CD4-positive, alpha-beta T cell treated with Interleukin-4 for 4 hours (primary cell): ENCODE measurements around the gene OBP2B.
"Not testable (repeated sequence)": the region's sequence is repeated elsewhere in the genome, so short reads cannot be mapped to it uniquely, and the experiment has no call there.

ENCODE experiments used
- DNase-seq: peaks from one replicate; pipeline ENCODE4 v3.0.0-alpha.2; 2020

The OBP2B gene

DNA sequence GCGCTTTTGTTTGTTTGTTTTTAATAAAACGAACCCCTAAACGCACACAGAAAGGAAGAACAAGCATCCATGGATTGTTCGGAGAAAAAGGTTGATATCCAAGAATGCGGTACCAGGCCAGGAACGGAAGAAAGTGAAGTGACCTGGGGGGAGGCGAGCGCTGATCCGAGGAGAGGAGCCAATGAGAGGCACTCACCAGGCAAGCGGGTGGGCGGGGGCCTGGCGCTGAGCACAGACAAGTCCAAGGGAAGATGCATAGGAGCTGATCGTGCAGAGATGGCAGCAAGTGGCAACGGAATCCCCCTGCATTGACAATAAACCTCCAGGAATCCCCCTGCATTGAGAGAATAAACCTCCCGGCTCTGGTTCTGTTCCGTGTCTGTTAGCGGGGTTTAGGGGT lies 8.4 kb downstream of the OBP2B start:
- no peak for DNase-seq

GRCh38 chr9:133199648-133200321 lies 9.3 kb downstream of the OBP2B start:
- peak; percentile 43 for DNase-seq

- DNase-seq = no peak
Measured at GRCh38 chr9:133195029-133195428, 14.0 kb downstream of the OBP2B start.

DNA sequence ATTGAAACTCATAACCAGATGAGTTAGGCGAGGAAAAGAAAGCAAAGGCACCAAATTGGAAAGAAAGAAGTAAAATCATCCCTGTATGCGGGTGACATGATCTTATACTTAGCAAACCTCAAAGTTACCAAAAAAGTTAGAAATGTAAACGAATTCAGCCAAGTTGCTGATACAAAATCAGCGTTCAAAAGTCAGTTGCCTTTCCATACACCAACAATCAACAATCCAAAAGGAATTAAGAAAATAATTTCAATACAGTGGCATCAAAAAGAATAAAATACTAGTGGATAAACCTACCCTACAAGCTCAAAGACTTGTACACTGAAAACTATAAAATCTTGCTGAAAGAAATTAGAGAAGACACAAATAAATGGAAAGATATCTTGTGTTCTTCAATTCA lies 14.5 kb downstream of the OBP2B start:
- no peak for DNase-seq

GRCh38 chr9:133191989-133192388 lies 17.1 kb downstream of the OBP2B start:
- DNase-seq = no peak

- DNase-seq = no peak
Measured at GRCh38 chr9:133189826-133190225, 19.2 kb downstream of the OBP2B start.

DNA sequence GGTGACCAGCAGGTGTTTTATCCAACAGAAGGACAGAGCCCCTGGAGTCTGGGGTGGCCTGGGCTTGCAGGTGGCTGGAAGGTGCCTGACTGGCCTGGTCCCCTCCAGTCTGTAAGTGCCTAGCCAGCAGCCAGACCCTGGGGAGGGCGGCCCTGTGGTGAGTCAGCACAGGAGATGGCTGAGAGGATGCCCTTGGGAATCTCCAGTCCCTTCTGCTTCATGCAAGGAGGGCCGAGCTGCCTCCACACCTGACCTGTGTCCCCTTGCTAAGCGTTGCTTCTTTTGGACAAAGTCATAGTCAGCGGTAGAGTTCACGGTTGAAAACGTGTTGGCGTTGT lies 20.2 kb downstream of the OBP2B start:
- no peak for DNase-seq

- DNase-seq = no peak
Measured at GRCh38 chr9:133188006-133188842, 20.8 kb downstream of the OBP2B start.

GRCh38 chr9:133187561-133188005 lies 21.5 kb downstream of the OBP2B start:
- DNase-seq = no peak

DNA sequence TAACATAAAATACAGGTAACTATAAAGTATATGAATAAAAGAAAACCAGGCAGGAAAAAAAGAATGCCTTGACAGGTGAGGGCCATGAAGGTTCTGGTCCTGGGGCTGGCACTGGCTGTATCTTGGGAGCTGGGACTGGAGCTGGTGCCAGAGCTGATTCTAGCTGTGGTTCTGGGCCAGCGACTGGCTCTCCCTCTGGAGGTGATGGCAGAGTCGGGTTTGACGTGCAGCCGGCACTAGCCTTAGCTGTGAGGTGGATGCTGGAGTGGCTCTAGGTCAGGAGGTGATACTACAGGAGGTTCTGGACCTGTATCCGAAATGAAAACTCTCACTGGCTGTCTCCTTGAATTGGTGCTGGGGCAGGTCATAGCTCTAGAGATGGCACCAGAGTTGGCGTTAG lies 22.3 kb downstream of the OBP2B start:
- DNase-seq = no peak

DNA sequence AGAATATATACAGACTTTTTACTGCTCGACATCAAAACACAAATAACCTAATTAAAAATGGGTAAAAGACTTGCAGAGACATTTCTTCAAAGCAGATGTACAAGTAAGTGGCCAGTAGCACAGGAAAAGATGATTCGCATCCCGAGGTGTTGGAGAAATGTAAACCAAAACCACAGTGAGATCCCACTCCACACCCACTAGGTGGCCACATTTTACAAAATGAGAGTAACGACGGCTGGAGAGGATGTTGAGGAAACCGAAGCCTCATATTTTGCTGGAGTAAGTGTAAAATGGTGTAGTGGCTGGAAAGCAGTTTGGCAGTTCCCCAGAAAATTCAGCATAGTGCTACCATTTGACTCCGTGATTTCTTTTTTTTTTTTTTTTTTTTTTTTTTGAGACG lies 24.1 kb downstream of the OBP2B start:
- DNase-seq = peak; percentile 25

- no peak for DNase-seq
Measured at GRCh38 chr9:133182151-133182550, 26.9 kb downstream of the OBP2B start.

GRCh38 chr9:133181561-133181960 lies 27.5 kb downstream of the OBP2B start:
- DNase-seq = no peak

GRCh38 chr9:133180953-133181352 lies 28.1 kb downstream of the OBP2B start:
- no peak for DNase-seq

DNA sequence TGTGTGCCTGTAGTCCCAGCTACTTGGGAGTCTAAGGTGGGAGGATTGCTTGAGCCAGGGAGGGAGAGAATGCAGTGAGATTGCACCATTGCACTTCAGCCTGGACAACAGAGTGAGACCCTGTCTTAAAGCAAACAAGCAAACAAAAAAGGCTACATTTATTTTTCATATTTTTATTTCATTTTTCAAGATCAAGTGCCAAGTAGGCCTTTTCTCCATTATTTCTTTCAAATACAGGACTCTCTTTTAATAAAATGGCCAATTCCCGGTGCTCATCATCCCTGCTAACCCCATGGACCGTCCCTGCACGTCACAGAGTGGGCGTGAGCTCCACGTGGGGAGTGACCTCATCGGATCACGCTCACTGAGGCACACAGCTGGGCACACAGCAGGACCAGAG lies 36.0 kb downstream of the OBP2B start:
- DNase-seq = no peak

GRCh38 chr9:133171161-133171961 lies 37.7 kb downstream of the OBP2B start:
- DNase-seq = no peak

GRCh38 chr9:133170716-133171115 lies 38.3 kb downstream of the OBP2B start:
- DNase-seq = no peak

DNA sequence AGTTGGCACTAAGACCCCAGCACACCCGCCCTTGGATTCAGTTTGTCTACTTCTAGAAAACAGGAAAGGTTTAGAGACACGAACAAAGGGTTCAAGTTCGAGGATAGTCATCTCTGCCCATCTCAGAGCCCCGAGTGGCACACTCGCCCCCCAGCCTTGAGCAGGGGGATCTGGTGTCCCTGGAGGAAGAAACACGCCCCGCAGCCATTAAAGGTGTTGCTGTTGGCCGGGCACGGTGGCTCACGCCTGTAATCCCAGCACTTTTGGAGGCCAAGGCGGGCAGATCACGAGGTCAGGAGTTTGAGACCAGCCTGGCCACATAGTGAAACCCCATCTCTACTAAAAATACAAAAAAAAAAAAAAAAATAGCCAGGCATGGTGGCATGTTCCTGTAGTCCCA lies 39.4 kb downstream of the OBP2B start:
- DNase-seq = not testable (repeated sequence)

DNA sequence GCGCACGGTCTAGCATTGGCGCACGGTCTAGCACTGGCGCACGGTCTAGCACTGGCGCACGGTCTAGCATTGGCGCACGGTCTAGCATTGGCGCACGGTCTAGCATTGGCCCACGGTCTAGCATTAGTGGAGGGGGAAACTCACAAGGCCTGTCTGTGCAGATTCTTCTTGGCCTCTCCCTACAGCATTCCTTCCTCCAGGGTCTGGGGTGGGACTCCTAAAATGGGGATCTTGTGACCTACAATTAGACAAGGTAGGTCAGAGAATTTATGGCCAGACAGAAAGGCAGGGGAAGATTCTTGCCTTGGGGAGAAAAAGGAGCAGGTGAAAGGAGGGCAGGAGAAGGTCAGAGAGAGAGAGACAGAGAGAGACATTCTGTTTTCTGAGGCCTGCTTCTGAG lies 39.9 kb downstream of the OBP2B start:
- no peak for DNase-seq

DNA sequence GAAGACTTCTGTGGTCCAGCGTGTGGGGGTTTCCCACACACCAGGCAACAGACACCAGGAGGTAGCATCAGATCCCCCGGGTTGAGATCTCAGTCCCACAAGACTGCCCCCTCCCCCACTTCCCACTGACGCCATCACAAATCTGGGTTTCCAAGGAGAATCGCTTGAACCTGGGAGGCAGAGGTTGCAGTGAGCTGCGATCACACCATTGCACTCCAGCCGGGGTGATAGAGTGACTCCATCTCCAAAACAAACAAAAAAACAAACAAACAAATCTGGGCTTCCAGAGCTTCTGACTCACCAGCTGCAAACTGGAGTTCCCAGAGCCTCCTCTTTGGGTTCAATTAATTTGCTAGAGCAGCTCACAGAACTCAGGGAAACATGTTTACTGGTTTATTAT lies 40.6 kb downstream of the OBP2B start:
- no peak for DNase-seq

- DNase-seq = no peak
Measured at GRCh38 chr9:133167769-133168168, 41.3 kb downstream of the OBP2B start.

GRCh38 chr9:133167096-133167730 lies 41.8 kb downstream of the OBP2B start:
- no peak for DNase-seq

- no peak for DNase-seq
Measured at GRCh38 chr9:133166392-133166791, 42.7 kb downstream of the OBP2B start.

DNA sequence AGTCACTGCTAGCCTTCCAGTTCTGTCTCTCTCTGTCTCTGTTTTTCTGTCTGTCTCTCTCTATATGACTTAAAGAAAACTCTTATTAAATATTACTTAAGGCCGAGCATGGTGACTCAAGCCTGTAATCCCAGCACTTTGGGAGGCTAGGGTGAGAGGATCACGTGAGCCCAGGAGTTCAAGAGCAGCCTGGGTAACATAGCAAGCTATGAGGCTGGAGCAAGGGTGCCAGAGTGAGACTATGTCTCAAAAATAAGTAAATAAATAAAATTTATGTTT lies 43.7 kb downstream of the OBP2B start:
- no peak for DNase-seq
